Stimulated activated CD4-positive, alpha-beta T cell treated with anti-CD3 and anti-CD28 coated beads, Interleukin-15, amount 100 ng/mL, for 24 hours (primary cell): Measurements from ENCODE around the gene RHOT1.
"Not testable (repeated sequence)": the region's sequence is repeated elsewhere in the genome, so short reads cannot be mapped to it uniquely, and the experiment has no call there.

Source experiments
- DNase-seq: peaks from one replicate; pipeline ENCODE4 v3.0.0-alpha.2; 2020

RHOT1 gene

DNA sequence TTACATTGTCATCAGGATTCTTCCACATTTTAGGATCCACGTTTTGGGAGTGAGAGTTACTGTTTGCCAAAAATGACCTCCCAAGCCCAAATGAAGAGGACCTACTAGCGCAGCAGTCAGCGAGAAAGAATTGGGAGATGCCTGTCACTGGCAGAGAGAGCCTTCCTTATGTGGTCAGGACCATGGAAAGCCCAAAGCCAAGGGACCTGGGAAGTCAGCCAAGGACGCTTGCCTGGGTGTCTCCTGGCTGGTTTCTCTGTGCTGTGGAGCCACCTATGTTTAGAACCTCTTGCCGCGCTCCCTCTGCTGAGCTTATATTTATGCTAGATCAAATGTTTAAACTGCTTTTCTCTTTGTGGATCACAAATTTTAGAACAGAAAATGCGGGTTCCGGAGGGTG is 98.4 kb downstream of the RHOT1 start:
- no peak for DNase-seq

GRCh38 chr17:32241640-32242039 is 99.3 kb downstream of the RHOT1 start:
- DNase-seq, result no peak

DNA sequence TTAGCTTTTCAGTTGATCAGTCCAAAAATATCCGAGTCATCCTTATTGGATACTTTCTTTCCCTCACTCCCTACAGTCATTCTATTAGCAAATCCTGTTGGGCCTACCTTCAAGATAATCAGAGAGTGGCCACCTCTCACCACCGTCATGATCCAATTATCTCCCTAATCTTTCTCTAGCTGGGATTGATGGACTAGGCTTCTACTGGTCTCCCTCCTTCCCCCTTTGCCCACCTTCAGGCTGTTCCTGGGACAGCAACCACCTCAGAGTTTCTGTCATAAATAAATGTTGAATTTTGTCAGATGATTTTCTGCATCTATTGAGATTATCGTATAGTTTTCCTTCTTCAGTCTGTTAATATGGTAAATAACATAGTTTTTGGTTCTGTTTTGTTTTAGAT is 107.2 kb downstream of the RHOT1 start:
- no peak for DNase-seq

DNA sequence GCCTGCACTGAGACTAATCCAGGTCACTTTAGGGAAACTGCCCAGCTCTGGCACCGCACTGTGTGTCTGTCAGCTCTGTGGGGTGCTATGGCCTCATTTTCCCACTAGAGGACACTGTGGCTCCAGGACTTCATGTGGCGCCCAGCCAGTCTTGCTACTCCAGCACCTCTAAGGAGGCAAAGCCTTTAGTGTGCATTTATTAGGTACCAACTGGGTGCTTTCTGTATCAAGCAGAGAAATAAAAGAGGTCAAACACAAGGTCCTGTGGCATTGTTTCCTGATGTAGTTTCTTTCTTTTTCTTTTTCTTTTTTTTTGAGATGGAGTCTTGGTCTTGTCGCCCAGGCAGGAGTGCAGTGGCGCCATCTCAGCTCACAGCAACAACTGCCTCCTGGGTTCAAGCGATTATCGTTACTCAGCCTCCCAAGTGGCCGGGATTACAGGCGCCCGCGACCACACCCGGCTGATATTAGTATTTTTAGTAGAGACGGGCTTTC is 110.9 kb downstream of the RHOT1 start:
- peak; percentile 81 for DNase-seq

DNA sequence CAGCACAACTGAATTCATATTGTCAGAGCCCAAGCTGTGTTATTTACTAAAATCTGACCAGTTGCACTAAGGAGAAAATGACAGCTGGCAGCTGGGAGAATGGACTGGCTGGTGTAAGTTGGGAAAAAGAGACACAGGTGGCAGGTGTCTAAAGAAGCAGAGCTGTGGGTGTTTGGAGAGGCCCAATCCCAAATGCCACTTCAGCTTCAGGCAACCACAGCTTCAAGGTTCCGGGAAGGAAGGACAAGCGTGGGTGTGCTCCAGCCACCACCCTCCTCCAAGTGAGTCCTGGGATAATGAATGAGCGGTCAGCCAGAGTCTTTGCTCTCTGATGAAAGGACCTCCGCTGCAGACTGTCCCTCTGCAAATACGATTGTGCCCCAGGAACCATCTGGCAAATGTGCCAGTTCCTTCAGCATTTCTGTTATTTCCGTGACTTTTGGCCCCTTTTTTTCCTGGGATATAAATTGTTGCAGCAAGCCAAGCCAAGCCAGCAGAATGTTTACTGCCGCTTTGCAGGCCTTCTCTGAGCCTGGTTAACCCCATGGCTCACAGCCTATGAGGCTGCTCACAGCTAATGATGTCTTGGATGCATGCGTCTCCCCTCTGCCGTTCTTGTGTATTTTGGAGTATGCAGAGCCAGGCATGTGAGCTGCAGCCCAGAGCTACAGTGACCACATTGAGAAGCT is 113.9 kb downstream of the RHOT1 start:
- no peak for DNase-seq

- DNase-seq, result no peak
Measured at GRCh38 chr17:32256701-32257019, 114.4 kb downstream of the RHOT1 start.

GRCh38 chr17:32258383-32259140 is 116.3 kb downstream of the RHOT1 start:
- DNase-seq, result no peak

DNA sequence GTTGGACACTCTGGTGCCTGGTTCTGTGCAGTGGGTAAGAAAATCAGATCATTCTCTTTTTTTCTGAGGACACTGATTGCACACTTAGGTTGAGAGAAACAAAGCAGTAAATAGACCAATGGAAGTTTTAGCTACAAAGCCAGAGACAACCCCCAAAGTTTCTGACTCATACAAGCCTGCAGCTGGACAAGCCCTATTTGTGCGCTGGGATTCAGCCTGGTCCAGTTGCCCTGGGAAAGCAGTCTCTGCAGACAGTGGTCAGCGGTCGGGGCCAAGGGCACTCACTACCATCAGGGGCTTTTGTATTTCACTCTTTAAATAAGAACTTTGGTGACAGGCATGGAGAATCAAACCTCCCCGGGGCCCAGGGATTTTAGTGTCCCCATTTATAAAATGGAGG is 117.3 kb downstream of the RHOT1 start:
- no peak for DNase-seq

DNA sequence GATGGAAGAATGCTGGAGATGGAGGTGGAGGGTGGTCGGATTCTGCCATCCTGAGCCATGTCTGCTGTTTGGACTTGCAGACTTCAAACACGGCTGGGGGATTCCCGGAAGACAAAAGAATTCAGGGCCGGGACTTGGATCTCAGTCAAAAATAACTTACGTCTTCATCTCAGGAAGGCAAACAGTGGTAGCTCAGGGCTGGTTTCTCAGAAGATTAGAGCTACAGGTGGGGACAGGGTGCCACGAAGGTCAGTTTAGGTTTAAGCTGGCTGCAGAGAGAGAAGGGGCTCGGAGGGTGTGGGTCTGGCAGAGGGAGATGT is 119.1 kb downstream of the RHOT1 start:
- no peak for DNase-seq

DNA sequence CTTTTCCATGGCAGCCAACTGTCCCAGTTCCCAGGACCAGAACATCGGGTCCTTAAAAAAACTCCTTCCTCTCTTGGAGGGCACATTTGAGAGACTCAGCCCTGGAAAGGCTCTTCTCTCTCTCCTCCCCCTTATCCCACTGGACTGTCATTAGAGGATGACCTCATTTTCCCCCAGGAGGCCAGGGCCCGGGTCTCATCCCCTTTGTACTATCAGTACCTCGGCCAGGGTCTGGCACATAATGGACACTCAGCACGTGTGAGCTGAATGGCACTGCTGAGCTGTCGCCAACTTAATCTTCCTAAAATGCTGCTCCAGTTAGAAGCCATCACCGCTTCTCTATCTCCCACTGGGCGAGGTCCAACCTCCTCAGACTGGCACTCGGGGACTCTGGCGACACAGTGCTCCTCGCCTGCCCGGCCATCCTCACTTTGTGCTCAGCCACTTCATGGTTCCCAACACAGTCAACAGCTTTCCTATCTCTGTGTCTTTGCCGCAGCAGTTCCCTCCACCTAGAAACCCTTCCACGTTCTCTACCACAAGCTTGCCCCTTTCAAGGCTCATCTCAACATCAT is 119.7 kb downstream of the RHOT1 start:
- no peak for DNase-seq

- DNase-seq, result not testable (repeated sequence)
Measured at GRCh38 chr17:32263515-32263914, 121.2 kb downstream of the RHOT1 start.

DNA sequence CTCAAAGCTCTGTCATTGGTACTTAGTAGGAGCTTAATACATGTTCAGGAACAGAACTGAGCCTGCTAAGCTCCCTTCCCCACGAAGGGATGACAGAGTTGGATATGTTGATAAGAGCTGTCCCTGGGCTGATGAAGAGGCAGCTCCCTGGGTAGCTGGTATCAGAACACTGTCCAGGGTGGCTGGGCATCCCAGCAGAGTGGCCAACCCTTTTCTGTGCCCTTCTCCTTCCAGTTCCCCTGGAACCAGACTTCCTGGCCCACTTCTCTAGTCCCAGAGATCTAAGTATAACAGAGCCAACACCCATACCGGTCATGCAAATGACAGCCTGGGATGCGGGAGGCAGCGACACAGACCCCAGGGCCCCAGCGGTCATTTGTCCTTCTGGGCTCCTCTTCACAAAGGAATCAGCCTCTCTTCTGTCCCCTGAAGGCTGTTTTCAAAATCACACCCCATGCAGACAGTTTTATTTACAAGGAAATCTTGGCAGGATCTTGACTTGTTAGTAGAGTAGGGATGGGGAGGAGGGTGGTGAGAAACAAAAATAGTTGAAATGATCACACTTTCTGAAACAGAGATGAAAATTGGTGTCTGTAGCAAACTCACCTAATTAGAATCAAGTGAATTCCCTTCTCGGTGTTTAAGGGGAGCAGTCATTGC is 122.0 kb downstream of the RHOT1 start:
- no peak for DNase-seq

GRCh38 chr17:32264823-32265191 is 122.5 kb downstream of the RHOT1 start:
- no peak for DNase-seq

- peak; percentile 27 for DNase-seq
Measured at GRCh38 chr17:32265192-32265923, 123.1 kb downstream of the RHOT1 start, which contains the start of gene RHBDL3. TSS of gene RHBDL3 (plus strand) at chr17:32265832. CDS start at chr17:32266190, 358 bp downstream.

DNA sequence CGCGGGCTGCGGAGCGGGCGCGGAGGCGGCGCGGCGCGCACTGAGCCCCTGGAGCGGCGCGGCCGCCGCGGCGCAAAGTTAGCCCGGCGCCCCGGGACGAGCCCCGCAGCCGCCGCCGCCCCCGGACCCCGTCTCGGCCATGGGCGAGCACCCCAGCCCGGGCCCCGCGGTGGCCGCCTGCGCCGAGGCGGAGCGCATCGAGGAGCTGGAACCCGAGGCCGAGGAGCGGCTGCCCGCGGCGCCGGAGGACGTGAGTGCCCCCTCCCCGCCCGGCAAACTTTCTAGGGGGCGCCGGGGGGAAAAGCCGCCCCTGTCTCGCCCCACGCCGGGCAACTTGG is 123.7 kb downstream of the RHOT1 start:
- no peak for DNase-seq

GRCh38 chr17:32266389-32267301 is 124.3 kb downstream of the RHOT1 start:
- peak; percentile 42 for DNase-seq

GRCh38 chr17:32267690-32268205 is 125.4 kb downstream of the RHOT1 start:
- peak; percentile 43 for DNase-seq

DNA sequence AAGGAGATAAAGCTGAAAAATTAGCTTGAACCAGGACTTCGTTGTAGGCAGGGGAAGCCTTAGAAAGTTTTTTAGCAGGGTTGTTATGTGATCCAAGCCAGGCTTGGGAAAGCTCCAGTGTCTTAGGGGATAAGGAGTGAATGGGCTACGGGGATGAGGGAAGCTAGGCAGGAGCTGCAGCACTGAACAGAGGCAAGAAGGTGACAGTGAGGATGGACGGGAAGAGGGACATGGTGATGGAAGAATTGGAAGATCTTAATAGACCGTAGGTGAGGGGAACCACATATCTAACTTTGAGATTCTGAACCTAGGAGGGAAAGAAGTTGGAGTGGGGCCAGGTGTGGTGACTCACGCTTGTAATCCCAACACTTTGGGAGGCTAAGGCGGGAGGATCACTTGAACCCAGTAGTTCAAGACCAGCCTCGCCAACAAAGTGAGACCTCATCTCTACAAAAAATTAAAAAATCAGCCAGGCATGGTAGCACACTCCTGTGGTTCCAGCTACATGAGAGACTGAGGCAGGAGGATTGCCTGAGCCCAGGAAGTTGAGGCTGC is 126.5 kb downstream of the RHOT1 start:
- no peak for DNase-seq

DNA sequence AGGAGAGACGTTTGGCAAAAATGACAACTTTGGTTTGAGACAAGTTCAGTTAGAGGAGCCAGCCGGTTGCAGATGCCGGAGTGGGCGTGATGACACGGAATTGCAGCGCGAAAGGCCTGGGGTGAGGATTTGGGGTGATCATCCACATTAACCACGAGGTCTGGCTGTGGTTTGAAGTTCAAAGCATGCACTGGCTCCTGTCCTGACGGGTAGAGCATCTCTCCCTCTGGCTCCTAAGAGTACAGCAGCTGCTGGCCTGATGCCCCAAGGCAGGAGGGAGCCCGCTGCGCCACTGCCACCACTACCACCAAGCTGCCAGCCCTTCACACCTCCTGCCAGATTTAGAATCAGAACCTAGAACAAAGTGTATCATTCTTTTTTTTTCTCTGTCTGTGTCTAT is 127.1 kb downstream of the RHOT1 start:
- no peak for DNase-seq

GRCh38 chr17:32271844-32272243 is 129.5 kb downstream of the RHOT1 start:
- no peak for DNase-seq

- no peak for DNase-seq
Measured at GRCh38 chr17:32274101-32274500, 131.8 kb downstream of the RHOT1 start.

- DNase-seq, result no peak
Measured at GRCh38 chr17:32274643-32275042, 132.3 kb downstream of the RHOT1 start.
